GM19463 (cell line): Measurements from ENCODE around the gene LGI2.
"Not testable (repeated sequence)": the region's sequence is repeated elsewhere in the genome, so short reads cannot be mapped to it uniquely, and the experiment has no call there.

Source experiments
- ATAC-seq: cut with Tn5 transposase; IDR thresholded peaks from one replicate; pipeline ENCODE4 v1.9.1; 2021; ENCODE audit warnings: mild to moderate bottlenecking, moderate library complexity; ENCODE audit not compliant: unreplicated experiment

LGI2 gene

GRCh38 chr4:25050370-25051078 is 19.8 kb upstream of the LGI2 start:
- no peak for ATAC-seq

GRCh38 chr4:25043548-25043947 is 12.8 kb upstream of the LGI2 start:
- no peak for ATAC-seq

- ATAC-seq, result no peak
Measured at GRCh38 chr4:25033526-25033925, 2.8 kb upstream of the LGI2 start.

- ATAC-seq, result no peak
Measured at GRCh38 chr4:25032126-25032525, 1.4 kb upstream of the LGI2 start.

DNA sequence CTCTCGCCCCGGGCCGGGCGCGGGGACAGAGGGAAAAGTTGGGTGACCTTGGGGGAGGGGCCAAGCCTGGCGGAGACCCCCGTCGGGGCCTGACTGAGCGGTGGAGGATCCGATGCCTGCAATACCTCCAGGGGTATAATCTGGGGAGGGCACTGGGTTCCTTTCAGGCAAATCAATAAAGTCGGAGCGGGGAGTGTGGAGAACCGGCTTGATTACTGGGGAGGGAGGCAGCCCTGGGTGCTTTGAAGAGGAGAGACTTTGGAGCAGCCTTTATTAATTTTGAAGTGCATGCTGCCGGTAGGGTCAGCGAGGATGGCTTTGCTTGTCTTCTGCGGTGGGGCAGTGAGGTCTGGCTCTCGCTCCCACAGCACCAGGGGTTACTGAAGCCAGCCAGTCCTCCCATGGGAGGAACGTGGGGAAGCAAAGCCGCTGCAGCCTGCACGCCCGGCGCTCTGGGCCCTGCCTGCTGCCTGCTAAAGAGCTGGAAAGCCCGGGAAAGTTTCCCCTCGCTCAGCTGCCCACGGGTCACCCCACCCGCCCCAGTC is 403 bp upstream of the LGI2 start:
- no peak for ATAC-seq

- no peak for ATAC-seq
Measured at GRCh38 chr4:25029479-25030276, 1.1 kb downstream of the LGI2 start.

- no peak for ATAC-seq
Measured at GRCh38 chr4:25028851-25029250, 1.9 kb downstream of the LGI2 start.

GRCh38 chr4:25022766-25023165 is 8.0 kb downstream of the LGI2 start:
- no peak for ATAC-seq

DNA sequence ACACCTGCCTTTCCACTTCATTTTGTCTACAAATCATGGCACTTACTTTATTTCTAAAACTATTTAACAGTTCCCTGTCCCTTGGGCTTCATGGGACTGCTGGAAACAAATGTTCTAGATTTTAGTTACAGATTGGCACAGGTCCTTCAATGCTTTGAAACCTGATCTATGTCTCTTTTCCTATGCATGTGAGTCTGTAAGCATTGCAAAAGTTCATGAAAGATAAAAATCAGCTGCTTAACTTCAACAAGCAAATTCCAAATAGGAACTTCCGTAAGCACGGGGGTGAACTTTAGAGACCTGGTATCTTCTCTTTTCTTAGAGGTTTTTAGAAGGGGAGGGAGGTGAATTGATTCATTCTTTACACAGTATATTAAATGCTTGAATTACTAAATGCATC is 9.5 kb downstream of the LGI2 start:
- no peak for ATAC-seq

DNA sequence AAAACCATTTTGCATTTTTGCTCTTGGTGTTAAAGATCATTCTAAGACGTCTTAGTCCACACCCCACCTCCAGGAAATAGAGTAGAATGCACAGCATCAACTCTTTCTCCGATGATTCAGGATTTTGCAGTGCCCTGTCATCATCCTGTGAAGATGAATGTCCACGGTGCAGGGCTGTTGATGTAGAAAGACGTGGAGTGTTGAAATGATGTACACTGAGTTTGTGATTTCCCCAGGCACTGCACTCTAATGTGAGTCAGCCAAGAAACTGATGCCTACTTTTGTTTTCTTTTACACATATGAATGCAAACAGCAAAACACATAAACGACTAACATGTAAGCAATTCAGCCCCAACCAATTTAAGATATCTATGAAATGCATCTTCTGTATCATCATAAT is 10.5 kb downstream of the LGI2 start:
- ATAC-seq, result no peak

- no peak for ATAC-seq
Measured at GRCh38 chr4:25019501-25019900, 11.2 kb downstream of the LGI2 start.

DNA sequence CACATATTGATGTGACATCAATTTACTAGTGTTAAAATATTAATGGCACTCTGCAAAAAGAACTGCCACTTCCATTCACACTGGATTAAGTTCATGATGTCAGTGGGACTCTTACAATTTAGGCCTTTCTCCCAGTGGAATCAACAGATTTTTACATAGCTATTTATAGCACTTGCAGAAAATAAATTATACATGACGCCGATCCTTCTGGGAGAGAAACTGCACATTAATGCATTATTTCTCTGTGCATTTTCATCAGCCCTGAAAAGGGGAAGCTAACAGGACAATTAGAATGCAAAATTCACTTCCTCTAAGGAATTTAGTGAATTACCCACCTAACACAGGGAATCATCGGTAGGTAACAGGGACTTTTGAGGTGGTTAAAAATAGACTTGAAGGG is 15.7 kb downstream of the LGI2 start:
- ATAC-seq, result no peak

DNA sequence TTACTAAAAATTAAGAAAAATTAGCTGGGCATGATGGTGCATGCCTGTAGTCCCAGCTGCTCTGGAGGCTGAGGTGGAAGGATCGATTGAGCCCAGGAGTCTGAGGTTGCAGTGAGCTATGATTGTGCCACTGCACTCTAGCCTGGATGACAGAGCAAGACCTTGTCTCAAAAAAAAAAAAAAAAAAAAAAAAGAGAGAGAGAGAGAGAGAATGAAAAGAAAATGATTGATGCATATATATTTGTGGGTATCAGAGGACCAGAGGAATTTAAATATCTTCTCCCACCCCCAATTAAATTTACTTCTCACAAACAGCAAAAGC is 16.1 kb downstream of the LGI2 start:
- ATAC-seq, result not testable (repeated sequence)

DNA sequence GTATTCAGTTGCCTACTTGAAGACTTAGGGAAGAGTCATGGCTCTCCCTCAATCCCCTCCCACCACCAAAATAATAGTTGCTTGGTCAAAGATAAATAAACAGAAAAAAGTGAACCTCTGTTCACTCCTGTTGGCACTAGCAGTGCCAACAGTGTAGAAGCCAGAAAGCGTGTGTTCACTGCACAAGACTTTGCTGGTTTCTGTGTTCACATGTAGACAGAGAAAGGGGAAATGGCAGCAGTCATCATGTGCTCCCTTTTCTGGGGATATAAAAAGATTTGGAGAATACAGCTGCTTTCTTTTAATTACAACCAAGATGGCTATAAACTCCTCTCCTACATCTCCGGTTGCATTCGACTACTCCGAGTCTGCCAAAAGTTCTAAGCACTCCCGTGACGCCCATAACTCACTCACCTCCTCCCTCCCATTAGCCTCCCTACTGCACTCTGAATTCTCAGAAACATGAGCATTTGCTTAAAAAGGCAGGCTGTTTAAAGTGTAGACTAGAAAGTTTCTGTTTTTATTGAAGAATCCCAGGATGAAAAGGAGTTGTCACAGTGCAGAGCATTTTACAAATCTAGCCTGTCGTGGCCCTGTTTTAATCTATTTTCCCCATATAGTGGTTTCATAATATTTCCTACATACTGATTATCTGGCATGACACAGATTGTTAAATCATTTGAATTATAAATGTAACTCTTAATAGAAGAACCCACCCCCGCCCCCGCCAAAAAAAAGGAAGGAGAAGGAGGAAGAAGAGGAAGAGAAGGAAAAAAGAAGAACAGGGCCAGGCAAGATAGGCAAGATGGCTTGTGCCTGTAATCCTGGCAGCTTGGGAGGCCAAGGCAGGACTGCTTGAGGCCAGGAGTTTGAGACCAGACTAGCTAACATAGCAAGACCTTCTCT is 16.7 kb downstream of the LGI2 start:
- ATAC-seq, result no peak

DNA sequence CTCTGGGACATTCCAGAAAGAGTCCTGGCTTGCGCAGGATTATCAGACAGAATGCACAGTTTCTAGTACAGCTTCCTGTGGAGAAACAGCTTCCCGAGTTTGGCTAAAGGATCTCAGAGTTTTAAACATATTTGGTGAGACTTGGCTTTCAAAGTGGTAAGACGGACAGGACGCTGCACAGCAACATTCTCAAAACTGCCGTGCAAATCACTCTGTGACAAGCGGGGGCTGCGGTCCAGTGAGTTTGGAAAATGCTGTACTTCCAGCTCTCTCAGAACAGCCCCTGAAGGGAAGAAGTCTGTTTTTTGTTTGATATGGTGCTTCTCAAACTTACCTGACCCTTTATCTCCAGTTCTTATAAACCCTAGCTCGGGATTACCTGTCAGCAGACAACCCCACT is 18.1 kb downstream of the LGI2 start:
- no peak for ATAC-seq

DNA sequence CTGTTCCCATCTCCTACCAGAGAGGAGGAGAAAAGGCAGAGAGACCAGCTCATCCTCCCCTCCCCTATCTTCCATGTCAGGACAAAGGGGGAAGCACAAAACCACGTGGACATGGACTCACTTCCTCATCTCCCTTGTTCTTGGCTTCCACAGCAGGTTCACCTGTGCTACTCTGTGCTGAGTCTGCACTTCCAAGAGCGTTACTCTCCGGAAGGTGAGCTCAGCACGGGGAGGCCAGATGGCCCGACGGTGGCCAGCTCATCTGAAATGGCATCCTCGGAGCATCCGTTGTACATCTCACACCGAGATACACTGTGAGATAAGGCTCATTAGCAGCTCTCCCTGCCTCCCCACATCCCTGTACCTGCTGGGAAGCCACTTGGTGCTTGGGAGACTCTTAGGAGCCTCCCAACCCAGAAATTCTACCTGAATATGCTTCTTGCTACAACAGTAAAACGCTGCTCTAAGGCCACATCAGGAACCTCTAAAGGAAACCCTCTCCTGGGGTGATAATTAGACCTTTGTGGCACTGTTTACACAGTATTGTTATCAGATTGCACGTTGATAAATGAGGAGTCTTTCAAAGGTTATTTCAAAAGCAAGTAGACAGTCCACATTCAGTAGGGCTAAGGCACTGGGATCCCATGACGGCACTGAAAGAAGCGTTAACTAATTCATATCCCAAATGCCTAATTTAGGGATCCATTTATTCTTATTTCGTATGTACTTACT is 19.4 kb downstream of the LGI2 start:
- no peak for ATAC-seq

- no peak for ATAC-seq
Measured at GRCh38 chr4:25007598-25007997, 23.1 kb downstream of the LGI2 start.

GRCh38 chr4:25002681-25003080 is 28.1 kb downstream of the LGI2 start:
- ATAC-seq, result no peak

DNA sequence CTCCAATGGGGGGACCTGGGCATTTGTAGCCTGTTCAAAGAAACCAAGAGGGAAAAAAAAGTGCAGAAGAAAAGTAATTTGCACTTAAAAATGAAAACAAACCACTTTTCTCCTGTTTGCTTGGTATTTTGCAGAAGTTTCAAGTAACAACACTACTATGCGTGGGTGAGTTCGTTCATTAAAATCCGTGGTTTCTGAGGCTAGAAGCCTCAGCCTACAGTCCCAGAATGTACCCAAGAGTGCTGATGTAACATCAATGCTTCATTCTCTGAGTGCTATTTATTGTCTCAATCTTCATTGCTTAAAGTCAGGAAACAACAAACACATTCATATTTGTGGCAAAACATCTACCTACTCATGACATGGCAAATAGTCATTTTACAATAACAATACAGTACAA is 29.2 kb downstream of the LGI2 start:
- ATAC-seq, result no peak

DNA sequence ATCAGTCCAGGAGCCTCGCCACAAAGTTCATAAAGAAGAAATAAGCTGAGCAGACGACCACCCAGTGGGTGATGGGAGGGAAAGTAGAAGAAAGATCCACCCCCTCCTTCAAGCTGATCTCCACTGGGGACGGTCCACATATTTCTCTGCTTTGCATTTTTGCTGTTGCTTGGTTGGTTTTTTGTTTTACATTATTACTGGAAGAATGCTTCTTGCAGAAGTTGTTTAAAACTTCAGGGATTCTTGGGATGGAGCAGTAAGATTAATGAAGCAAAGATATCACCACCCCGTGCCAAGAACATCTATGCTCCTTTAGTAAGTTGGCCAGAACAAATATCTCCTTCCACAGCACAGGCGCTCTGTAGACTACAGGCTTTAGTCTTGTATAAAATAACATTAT is 30.1 kb downstream of the LGI2 start:
- no peak for ATAC-seq
